ENCODE results near the gene OR13C3. TPM values are rescaled to one million over a fixed set of nuclear protein-coding genes. Genes with fewer than 3 reads are reported as not detected.
"Not testable (repeated sequence)": the region's sequence is repeated elsewhere in the genome, so short reads cannot be mapped to it uniquely, and the experiment has no call there.

Gene OR13C3
- total RNA-seq, 2 experiments from 2014 or later, result not detected

GRCh38 chr9:104520241-104520640, 16.4 kb downstream of the OR13C3 start:
- H3K4me3 Mint-ChIP-seq; H3K36me3 Mint-ChIP-seq (ENCODE audit: low read depth); intact Hi-C loops (cut with micrococcal nuclease); H3K9me3 Mint-ChIP-seq; DNase-seq; H3K4me1 Mint-ChIP-seq (ENCODE audit: low read depth); H3K27me3 Mint-ChIP-seq (ENCODE audit: low read depth); H3K27ac Mint-ChIP-seq: not testable (repeated sequence)
- CTCF ChIA-PET, result interaction anchor here (1.0 kb wide), 1 partner anchor 44 kb away, joined by 3 read pairs; no protein-coding TSS in a partner anchor

GRCh38 chr9:104514901-104515300, 21.8 kb downstream of the OR13C3 start:
- Mint-ChIP-seq H3K4me3 (no peak overlapping the region), H3K9me3 (no peaks in the 10 kb centered on the region), H3K27me3 (ENCODE audit: low read depth) (peaks cover 3% of the 10 kb centered on the region), H3K27ac (no peak overlapping the region), H3K4me1 (ENCODE audit: low read depth) (no peaks in the 10 kb centered on the region), H3K36me3 (ENCODE audit: low read depth) (no peaks in the 10 kb centered on the region)
- CTCF ChIA-PET, result no interaction called here
- intact Hi-C loops (cut with micrococcal nuclease), result no loop called here
- no peak for DNase-seq

- CTCF ChIA-PET, result no interaction called here
- Mint-ChIP-seq H3K27me3 (ENCODE audit: low read depth) (no peaks in the 10 kb centered on the region), H3K4me3 (no peak overlapping the region), H3K9me3 (no peaks in the 10 kb centered on the region), H3K4me1 (ENCODE audit: low read depth) (no peaks in the 10 kb centered on the region), H3K36me3 (ENCODE audit: low read depth) (no peaks in the 10 kb centered on the region), H3K27ac (no peak overlapping the region)
- DNase-seq, result no peak
- intact Hi-C loops (cut with micrococcal nuclease), result no loop called here
Measured at GRCh38 chr9:104506565-104506964, 30.1 kb downstream of the OR13C3 start.

- Mint-ChIP-seq H3K4me1 (ENCODE audit: low read depth) (no peaks in the 10 kb centered on the region), H3K9me3 (no peaks in the 10 kb centered on the region), H3K36me3 (ENCODE audit: low read depth) (no peaks in the 10 kb centered on the region), H3K27me3 (ENCODE audit: low read depth) (no peaks in the 10 kb centered on the region), H3K4me3 (no peak within 1 kb of the TSS), H3K27ac (no peak within 1 kb of the TSS)
- CTCF ChIA-PET, result no interaction called here
- intact Hi-C loops (cut with micrococcal nuclease), result no loop called here
- no peak for DNase-seq
Measured at GRCh38 chr9:104503963-104504362, 32.7 kb downstream of the OR13C3 start, which contains the start of gene OR13F1. TSS of gene OR13F1 (plus strand) at chr9:104504263. CDS start at chr9:104504263, 0 bp downstream.

GRCh38 chr9:104503440-104503839, 33.2 kb downstream of the OR13C3 start:
- Mint-ChIP-seq H3K9me3 (no peaks in the 10 kb centered on the region), H3K27ac (no peak overlapping the region), H3K4me3 (no peak overlapping the region), H3K4me1 (ENCODE audit: low read depth) (no peaks in the 10 kb centered on the region), H3K36me3 (ENCODE audit: low read depth) (no peaks in the 10 kb centered on the region), H3K27me3 (ENCODE audit: low read depth) (no peaks in the 10 kb centered on the region)
- DNase-seq, result no peak
- intact Hi-C loops (cut with micrococcal nuclease), result no loop called here
- CTCF ChIA-PET, result no interaction called here

GRCh38 chr9:104494808-104495207, 41.8 kb downstream of the OR13C3 start:
- no peak for DNase-seq
- CTCF ChIA-PET, result interaction anchor here (0.5 kb wide), 1 partner anchor 450 kb away, joined by 5 read pairs; no protein-coding TSS in a partner anchor
- H3K27ac Mint-ChIP-seq, result no peak overlapping the region
- intact Hi-C loops (cut with micrococcal nuclease), result no loop called here
- H3K4me1 Mint-ChIP-seq (ENCODE audit: low read depth), result no peaks in the 10 kb centered on the region
- H3K36me3 Mint-ChIP-seq (ENCODE audit: low read depth), result no peaks in the 10 kb centered on the region
- peaks cover 3% of the 10 kb centered on the region for H3K9me3 Mint-ChIP-seq
- no peaks in the 10 kb centered on the region for H3K27me3 Mint-ChIP-seq (ENCODE audit: low read depth)
- H3K4me3 Mint-ChIP-seq, result no peak overlapping the region

Other genes starting within 250 kb of the OR13C3 start
- not detected for gene OR13F1, start 32.6 kb downstream of the OR13C3 start, total RNA-seq
- not detected for gene OR13C4, start 9.6 kb downstream of the OR13C3 start, total RNA-seq
- gene OR13C8, start 32.3 kb upstream of the OR13C3 start, total RNA-seq, result not detected
- not detected for gene OR13C5, start 62.6 kb upstream of the OR13C3 start, total RNA-seq
- gene OR13C2, start 68.8 kb upstream of the OR13C3 start, total RNA-seq, result not detected
- not detected for gene OR13C9, start 81.3 kb upstream of the OR13C3 start, total RNA-seq
- gene OR13D1, start 157.7 kb upstream of the OR13C3 start, total RNA-seq, result not detected
- gene NIPSNAP3A, start 210.8 kb upstream of the OR13C3 start, total RNA-seq, result 10 to 100 TPM; 17.8 TPM
- gene NIPSNAP3B, start 227.3 kb upstream of the OR13C3 start, total RNA-seq, result under 1 TPM; 0.38 to 0.49 TPM